Mesothelial cell of epicardium (in vitro differentiated cells): ENCODE results near the gene LOXHD1. TPM values are rescaled to one million over a fixed set of nuclear protein-coding genes. Genes with fewer than 3 reads are reported as not detected.
A peak's percentile ranks its signal among the peaks of the same experiment; 100 is the strongest.

Experiments
- DNase-seq, 2 experiments: peaks; one replicate each; pipeline ENCODE4 v3.0.0; 2021; ENCODE audit warnings: low spot score in 2 of 2; ENCODE audit not compliant: unreplicated experiment in 2 of 2
- H3K27ac Mint-ChIP-seq: 2 replicates; pipeline ENCODE4 v1.8.0; 2021; ENCODE audit warnings: mixed read lengths
- H3K27me3 Mint-ChIP-seq: 2 replicates; pipeline ENCODE4 v1.8.0; 2021; ENCODE audit warnings: low read depth, mixed read lengths
- H3K36me3 Mint-ChIP-seq: 2 replicates; pipeline ENCODE4 v1.8.0; 2021; ENCODE audit warnings: mixed read lengths
- H3K4me1 Mint-ChIP-seq: 2 replicates; pipeline ENCODE4 v1.8.0; 2021; ENCODE audit warnings: mixed read lengths
- H3K4me3 Mint-ChIP-seq: 2 replicates; pipeline ENCODE4 v1.8.0; 2021; ENCODE audit warnings: mild to moderate bottlenecking, moderate library complexity, mixed read lengths
- H3K9me3 Mint-ChIP-seq: 2 replicates; pipeline ENCODE4 v1.8.0; 2021; ENCODE audit warnings: mixed read lengths
- CTCF ChIP-seq: fragments of 200-600 bp; sonication (generic); IDR thresholded peaks from one replicate; pipeline ENCODE4 v1.5.0; 2021; ENCODE audit warnings: antibody characterized with exemption; ENCODE audit not compliant: unreplicated experiment
- total RNA-seq: library from RNA; stranded (reverse); gene quantifications from 3 replicates; pipeline ENCODE4 v1.2.1, GENCODE V29; 2021

Gene LOXHD1
- total RNA-seq, 1 donor from 2014 or later = 0.07 TPM

- peaks cover 13% of the 10 kb centered on the region for H3K27me3 Mint-ChIP-seq
- no peaks in the 10 kb centered on the region for H3K4me1 Mint-ChIP-seq
- DNase-seq = no peak
- no peaks in the 10 kb centered on the region for H3K36me3 Mint-ChIP-seq
- H3K27ac Mint-ChIP-seq = no peak overlapping the region
- H3K9me3 Mint-ChIP-seq = no peaks in the 10 kb centered on the region
- peak; percentile 18 for TF ChIP-seq CTCF
- no peak overlapping the region for H3K4me3 Mint-ChIP-seq
These were observed 101.3 kb downstream of the LOXHD1 start for GRCh38 chr18:46555724-46556123.

GRCh38 chr18:46555213-46555612 lies 101.8 kb downstream of the LOXHD1 start:
- Mint-ChIP-seq H3K9me3 (no peaks in the 10 kb centered on the region), H3K27ac (no peak overlapping the region), H3K36me3 (no peaks in the 10 kb centered on the region), H3K4me1 (no peaks in the 10 kb centered on the region), H3K4me3 (no peak overlapping the region), H3K27me3 (peaks cover 10% of the 10 kb centered on the region)
- no peak for TF ChIP-seq CTCF
- DNase-seq = no peak

GRCh38 chr18:46554406-46555080 lies 102.5 kb downstream of the LOXHD1 start:
- H3K4me1 Mint-ChIP-seq = no peaks in the 10 kb centered on the region
- peaks cover 8% of the 10 kb centered on the region for H3K27me3 Mint-ChIP-seq
- H3K4me3 Mint-ChIP-seq = no peak overlapping the region
- no peak overlapping the region for H3K27ac Mint-ChIP-seq
- DNase-seq = no peak
- no peaks in the 10 kb centered on the region for H3K36me3 Mint-ChIP-seq
- no peak for TF ChIP-seq CTCF
- H3K9me3 Mint-ChIP-seq = no peaks in the 10 kb centered on the region

- Mint-ChIP-seq H3K9me3 (no peaks in the 10 kb centered on the region), H3K4me3 (no peak overlapping the region), H3K36me3 (no peaks in the 10 kb centered on the region), H3K27ac (no peak overlapping the region), H3K4me1 (no peaks in the 10 kb centered on the region), H3K27me3 (peaks cover 20% of the 10 kb centered on the region)
- TF ChIP-seq CTCF = no peak
- DNase-seq = no peak
These were observed 106.4 kb downstream of the LOXHD1 start for GRCh38 chr18:46550609-46551008.

- DNase-seq = no peak
- H3K36me3 Mint-ChIP-seq = no peaks in the 10 kb centered on the region
- peaks cover 23% of the 10 kb centered on the region for H3K27me3 Mint-ChIP-seq
- TF ChIP-seq CTCF = no peak
- H3K4me1 Mint-ChIP-seq = no peaks in the 10 kb centered on the region
- H3K4me3 Mint-ChIP-seq = no peak overlapping the region
- H3K27ac Mint-ChIP-seq = no peak overlapping the region
- H3K9me3 Mint-ChIP-seq = no peaks in the 10 kb centered on the region
These were observed 109.5 kb downstream of the LOXHD1 start for GRCh38 chr18:46547520-46547919.
